ENCODE data around the gene PRR15L. TPM values are rescaled to one million over a fixed set of nuclear protein-coding genes. Genes with fewer than 3 reads are reported as not detected.

Gene PRR15L
- total RNA-seq (2021) = not detected in 2 replicates
- long read RNA-seq = 0 reads

GRCh38 chr17:47957591-47958490 is at the start of gene PRR15L:
TSS of gene PRR15L (minus strand) at chr17:47957883. CDS start at chr17:47953234, 4,649 bp downstream.
- Histone ChIP-seq H3K27me3 (ENCODE audit: insufficient read depth, low read length) (no peaks in the 10 kb centered on the region), H3K18ac (ENCODE audit: insufficient read length, low read depth, low read length) (no peak within 1 kb of the TSS), H4K20me1 (ENCODE audit: control insufficient read depth, insufficient read depth, insufficient read length) (no peaks in the 10 kb centered on the region), H3T11ph (ENCODE audit: low read length) (no peak within 1 kb of the TSS), H4K8ac (replicated peaks; ENCODE audit: insufficient read length, low read depth, low read length) (no peak within 1 kb of the TSS), H2BK15ac (ENCODE audit: low read depth, low read length) (no peak within 1 kb of the TSS), H3K4me2 (ENCODE audit: insufficient read depth, insufficient read length, low read length) (peak within 1 kb of the TSS; percentile 22), H2BK12ac (ENCODE audit: insufficient read length, low read depth, low read length) (no peak within 1 kb of the TSS), H2BK20ac (ENCODE audit: low read depth, low read length, poor library complexity, severe bottlenecking) (no peak within 1 kb of the TSS), H3K9me3 (ENCODE audit: control insufficient read depth, low read depth, low read length) (no peaks in the 10 kb centered on the region), H4K5ac (ENCODE audit: insufficient read length, low read depth, low read length) (no peak within 1 kb of the TSS), H3K4ac (ENCODE audit: low read depth, low read length) (no peak within 1 kb of the TSS), H3K27ac (ENCODE audit: insufficient read length, low read depth, low read length) (no peak within 1 kb of the TSS), H3K23me2 (ENCODE audit: insufficient read length, low read depth, low read length, poor library complexity, severe bottlenecking) (no peaks in the 10 kb centered on the region), H2AFZ (ENCODE audit: low read length) (no peak within 1 kb of the TSS), H2AK5ac (ENCODE audit: insufficient read length, low read length) (no peak within 1 kb of the TSS), H3K23ac (ENCODE audit: insufficient read length, low read depth, low read length) (no peak within 1 kb of the TSS), H3K9ac (ENCODE audit: extremely low read depth, insufficient read length, low read length) (no peak within 1 kb of the TSS), H3K14ac (ENCODE audit: insufficient read depth, low read length) (peak within 1 kb of the TSS; percentile 31; the same call in 1 of the 2 replicates), H2BK5ac (ENCODE audit: insufficient read length, low read length) (no peak within 1 kb of the TSS), H4K91ac (ENCODE audit: insufficient read length, low read depth, low read length) (no peak within 1 kb of the TSS), H3K4me1 (ENCODE audit: insufficient read depth, low read length) (no peaks in the 10 kb centered on the region; the same call in 1 of the 2 replicates), H3K79me2 (ENCODE audit: insufficient read depth, low read length) (no peaks in the 10 kb centered on the region), H3K56ac (ENCODE audit: insufficient read length, low read depth, low read length) (no peak within 1 kb of the TSS), H3K79me1 (ENCODE audit: insufficient read depth, low read depth, low read length, poor library complexity, severe bottlenecking) (no peaks in the 10 kb centered on the region), H2BK120ac (ENCODE audit: low read depth, low read length, poor library complexity, severe bottlenecking) (no peak within 1 kb of the TSS)
- WGBS (ENCODE audit: extremely low coverage, insufficient read length, low lambda C conversion rate) = no CpG with 5 or more reads among the region's 16 CpGs
- DNase-seq = peak; percentile 84
- Mint-ChIP-seq H3K36me3 (ENCODE audit: insufficient read depth in 1 of 3, low read depth in 3 of 3) (no peaks in the 10 kb centered on the region), H3K4me3 (peak within 1 kb of the TSS; percentile 26 to 65; a peak in 3 of 5 replicates), H3K27ac (no peak within 1 kb of the TSS), H3K4me1 (peaks cover 10 to 40% of the 10 kb centered on the region in 2 experiments), H3K27me3 (ENCODE audit: low read depth) (peaks cover 26% of the 10 kb centered on the region), H3K9me3 (no peaks in the 10 kb centered on the region)
- TF ChIP-seq, protein P1, sequence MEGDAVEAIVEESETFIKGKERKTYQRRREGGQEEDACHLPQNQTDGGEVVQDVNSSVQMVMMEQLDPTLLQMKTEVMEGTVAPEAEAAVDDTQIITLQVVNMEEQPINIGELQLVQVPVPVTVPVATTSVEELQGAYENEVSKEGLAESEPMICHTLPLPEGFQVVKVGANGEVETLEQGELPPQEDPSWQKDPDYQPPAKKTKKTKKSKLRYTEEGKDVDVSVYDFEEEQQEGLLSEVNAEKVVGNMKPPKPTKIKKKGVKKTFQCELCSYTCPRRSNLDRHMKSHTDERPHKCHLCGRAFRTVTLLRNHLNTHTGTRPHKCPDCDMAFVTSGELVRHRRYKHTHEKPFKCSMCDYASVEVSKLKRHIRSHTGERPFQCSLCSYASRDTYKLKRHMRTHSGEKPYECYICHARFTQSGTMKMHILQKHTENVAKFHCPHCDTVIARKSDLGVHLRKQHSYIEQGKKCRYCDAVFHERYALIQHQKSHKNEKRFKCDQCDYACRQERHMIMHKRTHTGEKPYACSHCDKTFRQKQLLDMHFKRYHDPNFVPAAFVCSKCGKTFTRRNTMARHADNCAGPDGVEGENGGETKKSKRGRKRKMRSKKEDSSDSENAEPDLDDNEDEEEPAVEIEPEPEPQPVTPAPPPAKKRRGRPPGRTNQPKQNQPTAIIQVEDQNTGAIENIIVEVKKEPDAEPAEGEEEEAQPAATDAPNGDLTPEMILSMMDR (conservative IDR thresholded peaks at IDR 0.05) = no peak
